ENCODE measurements around the gene PRXL2B.

Gene PRXL2B

DNA sequence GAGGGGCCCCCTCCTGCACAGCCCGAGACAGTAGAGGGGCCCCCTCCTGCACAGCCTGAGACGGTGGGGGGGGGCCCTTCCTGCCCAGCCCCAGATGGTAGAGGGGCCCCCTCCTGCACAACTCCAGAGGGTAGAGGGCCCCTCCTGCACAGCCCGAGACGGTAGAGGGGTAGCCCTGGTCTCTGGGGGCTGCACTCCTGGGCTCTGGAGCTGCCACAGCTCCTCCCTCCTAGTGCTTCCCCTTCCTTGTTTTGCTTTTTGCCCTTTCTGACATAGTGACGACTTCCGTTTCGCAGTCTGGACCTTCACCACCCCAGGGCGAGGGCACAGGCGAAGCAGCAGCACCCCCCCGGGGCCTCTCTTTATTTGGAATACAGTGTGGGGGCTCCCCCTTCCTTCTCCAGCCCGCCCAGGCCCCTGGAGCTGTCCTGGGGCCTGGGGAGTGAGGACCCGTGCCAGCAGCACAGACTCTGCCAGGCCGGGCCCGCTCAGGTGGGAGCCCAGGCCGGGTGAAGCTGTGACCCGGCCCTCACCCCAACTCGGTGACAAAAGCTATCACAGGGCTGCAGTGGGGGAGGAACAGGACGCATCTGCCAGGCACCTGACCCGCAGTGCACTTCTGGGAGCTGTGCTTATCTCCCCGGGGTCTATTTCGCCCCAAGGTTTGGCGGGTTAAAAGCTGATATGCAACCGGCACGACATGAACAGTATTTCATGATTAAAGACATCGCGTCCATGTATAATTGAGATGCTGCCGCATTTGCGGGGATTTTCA, 1.1 kb upstream of the PRXL2B start:
- no peak for DNase-seq (ENCODE audit: low read depth in 2 of 2)

DNA sequence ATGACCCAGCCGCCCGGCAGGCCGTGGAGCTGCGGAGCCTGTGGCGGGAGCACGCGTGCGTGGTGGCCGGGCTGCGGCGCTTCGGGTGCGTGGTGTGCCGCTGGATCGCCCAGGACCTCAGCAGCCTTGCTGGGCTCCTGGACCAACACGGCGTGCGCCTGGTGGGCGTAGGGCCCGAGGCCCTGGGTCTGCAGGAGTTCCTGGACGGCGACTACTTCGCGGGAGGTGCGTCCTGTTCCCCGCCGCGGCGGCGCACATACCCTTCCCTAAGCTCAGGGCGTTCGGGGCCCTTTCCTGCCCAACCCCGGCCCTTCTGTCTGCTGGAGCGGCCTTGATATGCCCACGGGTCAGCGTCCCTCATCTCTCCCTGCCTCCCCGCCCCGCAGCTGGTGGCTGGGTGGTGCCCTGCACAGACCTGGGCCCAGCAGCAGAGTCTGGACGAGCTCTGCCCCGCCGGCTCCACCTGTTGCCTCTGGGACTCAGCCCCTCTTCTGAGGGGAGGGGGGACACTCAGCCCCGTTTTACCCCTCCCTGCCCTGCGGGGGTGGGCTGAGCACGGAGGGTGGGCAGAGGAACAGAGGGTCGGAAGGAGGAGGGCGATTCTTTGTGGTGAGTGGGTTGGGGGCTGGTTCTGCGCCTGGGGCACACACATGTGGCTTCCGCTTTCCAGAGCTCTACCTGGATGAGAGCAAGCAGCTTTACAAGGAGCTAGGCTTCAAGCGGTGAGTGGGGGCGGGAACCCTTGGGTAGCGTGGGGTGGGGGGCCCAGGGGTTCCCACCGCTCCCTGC, 688 bp downstream of the PRXL2B start:
- DNase-seq (ENCODE audit: low read depth in 2 of 2): no peak

GRCh38 chr1:2587860-2588571, 1.4 kb downstream of the PRXL2B start:
- no peak for DNase-seq (ENCODE audit: low read depth in 2 of 2)

GRCh38 chr1:2588661-2589430, 2.3 kb downstream of the PRXL2B start:
- no peak for DNase-seq (ENCODE audit: low read depth in 2 of 2)

- no peak for DNase-seq (ENCODE audit: low read depth in 2 of 2)
These were observed 3.1 kb downstream of the PRXL2B start for GRCh38 chr1:2589431-2590232.

GRCh38 chr1:2590233-2591141, 3.9 kb downstream of the PRXL2B start:
- no peak for DNase-seq (ENCODE audit: low read depth in 2 of 2)

DNA sequence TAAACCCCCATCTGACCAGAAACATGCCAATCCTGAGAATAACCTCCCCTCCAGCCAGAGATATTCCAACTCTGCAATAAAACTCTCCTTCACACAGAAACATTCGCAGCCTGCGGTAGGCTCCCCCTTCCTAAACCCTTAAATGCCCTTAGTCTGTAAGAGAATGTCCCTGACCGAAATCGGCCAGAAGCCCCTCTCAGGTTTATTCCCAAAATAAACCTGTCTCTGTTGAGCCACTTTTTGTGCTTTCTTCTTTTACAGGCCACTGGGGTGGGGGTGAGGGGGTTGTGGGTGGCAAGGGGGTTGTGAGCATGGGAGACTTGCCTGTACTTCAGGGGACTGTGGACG, 4.6 kb downstream of the PRXL2B start:
- DNase-seq (ENCODE audit: low read depth in 2 of 2): no peak

DNA sequence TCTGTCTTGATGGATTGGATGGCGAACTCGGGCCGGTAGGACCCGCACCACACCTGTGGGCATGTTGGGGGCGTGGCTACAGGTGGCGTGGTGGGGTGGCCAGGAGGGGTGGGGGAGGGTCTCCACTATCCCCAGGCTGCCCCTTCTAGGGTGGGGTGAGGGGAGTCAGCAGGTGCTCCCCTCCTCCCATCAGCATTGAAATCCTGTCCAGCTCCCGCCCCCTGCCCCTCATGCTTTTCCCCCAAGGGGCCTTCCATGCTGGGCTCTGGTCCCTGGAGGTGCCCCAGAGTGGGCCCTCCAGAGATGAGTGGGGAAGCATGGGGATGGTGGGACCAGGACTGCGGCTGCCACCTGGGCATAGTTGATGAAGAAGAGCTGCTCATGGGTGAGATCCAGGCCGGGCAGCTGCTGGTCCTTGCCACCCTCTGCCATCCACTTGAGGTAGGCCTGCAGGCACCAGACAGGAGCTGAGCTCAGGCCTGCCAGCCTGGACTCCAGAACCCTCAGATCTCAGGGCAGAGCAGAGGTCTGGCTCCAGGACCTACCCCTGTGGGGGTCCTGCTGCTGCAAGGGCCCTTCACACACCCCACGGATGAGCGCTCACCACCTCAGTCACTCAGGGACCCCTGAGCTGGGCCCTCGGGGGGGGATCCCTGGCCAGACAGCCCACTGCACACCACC, 5.1 kb downstream of the PRXL2B start:
- no peak for DNase-seq (ENCODE audit: low read depth in 2 of 2)

DNA sequence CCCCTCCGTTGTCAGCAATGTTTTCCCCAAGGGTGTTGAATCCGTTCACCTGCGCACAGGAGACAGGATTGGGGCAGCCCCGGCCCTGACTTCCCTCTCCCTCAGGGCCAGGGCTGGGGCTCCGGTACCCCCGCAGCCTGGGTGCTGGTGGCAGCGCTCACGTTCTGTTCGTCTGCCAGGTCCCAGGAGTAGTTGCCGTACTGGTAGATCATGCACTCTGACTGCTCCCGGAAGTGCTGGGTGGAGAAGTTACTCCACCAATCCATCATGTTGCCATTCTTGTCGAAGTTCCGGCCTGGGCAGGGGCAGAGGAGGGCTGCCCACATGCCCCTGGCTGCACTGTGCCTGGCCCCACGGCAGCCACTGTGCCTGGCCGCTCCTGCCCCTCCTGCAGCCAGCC, 6.1 kb downstream of the PRXL2B start:
- no peak for DNase-seq (ENCODE audit: low read depth in 2 of 2)

- no peak for DNase-seq (ENCODE audit: low read depth in 2 of 2)
These were observed 6.8 kb downstream of the PRXL2B start for GRCh38 chr1:2593251-2593878.

DNA sequence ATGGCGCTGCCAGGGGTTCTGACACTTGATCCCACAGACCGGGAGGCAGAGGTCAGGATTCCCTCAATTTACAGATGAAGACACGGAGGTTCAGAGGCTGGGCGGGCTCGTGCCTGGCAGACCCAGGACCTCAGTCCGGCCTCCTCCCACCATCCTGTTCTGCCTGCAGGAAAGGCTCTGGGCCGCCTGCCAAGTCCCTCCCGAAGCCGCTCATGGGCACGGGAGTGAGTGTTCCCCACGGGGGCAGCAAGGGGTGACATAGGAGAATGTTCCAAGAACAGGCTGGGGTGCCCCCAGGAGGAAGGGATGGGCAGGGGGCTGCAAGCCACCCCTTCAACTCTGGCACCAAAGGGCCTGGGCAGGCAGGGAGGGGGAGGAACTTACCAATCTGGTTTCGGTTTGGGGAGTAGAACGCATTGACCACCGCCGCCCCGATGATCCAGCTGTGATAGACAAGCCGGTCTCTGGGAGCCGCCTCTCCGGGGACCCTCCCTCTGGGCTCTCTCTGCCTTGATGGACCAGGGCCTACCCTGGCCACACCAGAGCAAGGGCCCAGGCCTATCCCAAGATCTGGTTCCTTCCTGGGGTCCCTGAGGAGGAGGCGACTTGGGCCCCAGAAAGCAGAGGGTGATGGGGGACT, 7.5 kb downstream of the PRXL2B start:
- DNase-seq (ENCODE audit: low read depth in 2 of 2): no peak

DNA sequence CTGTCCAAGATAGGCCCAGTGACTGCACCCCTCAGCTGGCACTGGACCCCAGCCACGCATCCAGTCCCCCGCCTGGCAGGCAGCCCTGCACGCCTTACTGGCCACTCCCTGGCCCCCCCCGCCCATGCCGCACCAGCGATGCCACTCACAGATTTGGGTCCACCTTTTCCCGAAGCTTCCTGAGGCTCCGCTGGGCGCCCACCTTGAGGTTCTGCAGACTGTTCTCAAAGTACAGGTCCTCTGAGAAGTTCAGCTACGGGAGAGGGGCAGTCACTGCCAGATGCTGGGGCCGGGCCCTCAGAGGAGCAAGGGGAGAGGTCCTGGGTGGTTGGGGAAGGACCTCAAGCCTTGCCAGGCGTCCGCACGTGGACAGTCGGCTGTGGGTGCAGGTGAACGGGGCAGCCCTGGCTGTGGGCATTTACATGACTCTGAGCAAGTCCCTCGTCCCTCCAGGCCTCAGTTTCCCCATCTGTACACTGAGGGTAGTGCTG, 8.1 kb downstream of the PRXL2B start:
- no peak for DNase-seq (ENCODE audit: low read depth in 2 of 2)

DNA sequence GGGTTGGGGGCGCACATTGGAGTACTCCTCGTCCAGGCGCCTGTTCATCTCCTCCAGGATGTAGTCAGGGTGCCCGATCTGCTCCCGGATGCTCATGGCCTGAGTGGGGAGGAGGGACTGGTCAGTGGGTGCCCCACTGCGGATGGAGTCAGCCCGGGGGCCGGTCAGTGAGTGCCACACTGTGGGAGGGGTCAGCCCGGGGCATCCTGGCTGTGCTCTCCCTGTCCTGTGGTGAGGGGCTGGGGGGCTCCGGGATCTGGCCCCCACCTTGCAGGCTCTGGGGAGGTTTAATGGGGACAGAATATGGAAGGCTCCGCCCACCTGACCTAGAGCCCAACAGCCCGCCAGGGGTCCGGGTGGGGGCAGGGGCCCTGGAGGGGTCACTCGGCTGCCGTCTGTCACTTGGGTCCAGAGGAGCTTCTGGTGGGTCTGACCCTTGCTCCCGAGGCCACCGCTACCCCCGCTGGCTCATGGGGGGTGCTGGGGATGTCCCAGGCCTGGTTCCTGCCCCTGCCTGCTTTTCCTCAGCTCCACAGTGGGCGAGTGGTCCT, 8.8 kb downstream of the PRXL2B start:
- no peak for DNase-seq (ENCODE audit: low read depth in 2 of 2)

DNA sequence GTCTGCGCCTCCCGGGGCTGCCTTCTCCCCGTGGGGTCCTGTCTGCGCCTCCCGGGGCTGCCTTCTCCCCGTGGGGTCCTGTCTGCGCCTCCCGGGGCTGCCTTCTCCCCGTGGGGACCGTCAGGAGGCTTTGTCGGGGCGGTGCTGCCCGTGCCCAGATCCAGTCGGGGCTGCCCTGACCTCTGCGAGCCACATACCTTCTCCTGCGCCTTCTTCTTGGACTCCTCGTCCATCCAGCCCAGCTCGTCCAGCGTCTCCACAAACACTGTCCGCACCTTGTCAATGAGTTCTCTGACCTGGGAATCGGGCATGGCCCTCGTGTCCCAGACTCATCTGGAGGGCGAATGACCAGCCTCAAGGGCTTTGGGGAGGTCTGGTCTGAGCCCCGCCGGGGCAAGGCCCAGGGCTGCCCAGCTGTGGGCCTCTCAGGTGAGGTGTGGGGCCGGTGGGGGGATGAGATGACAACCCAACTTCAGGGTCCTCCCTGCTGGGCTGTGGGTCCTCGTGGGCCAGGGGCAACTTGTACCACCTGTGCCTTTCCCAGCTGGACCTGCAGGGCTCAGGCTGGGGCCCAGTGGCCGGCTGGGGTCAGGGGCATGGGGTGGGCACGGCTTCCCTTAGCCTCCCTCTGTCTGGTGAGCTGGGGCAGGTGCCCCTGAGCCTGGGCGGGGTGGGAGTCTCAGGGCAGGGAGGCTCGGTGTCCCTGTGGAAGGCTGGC, 9.4 kb downstream of the PRXL2B start:
- no peak for DNase-seq (ENCODE audit: low read depth in 2 of 2)

- DNase-seq (ENCODE audit: low read depth in 2 of 2): no peak
These were observed 10.2 kb downstream of the PRXL2B start for GRCh38 chr1:2596530-2597333.

Data from fibroblast of skin of left biceps (primary cell).